Motor neuron (in vitro differentiated cells): ENCODE data around the gene CEP170. TPM values are rescaled to one million over a fixed set of nuclear protein-coding genes. Genes with fewer than 3 reads are reported as not detected.
A peak's percentile ranks its signal among the peaks of the same experiment; 100 is the strongest.
"Not testable (repeated sequence)": the region's sequence is repeated elsewhere in the genome, so short reads cannot be mapped to it uniquely, and the experiment has no call there.

ENCODE experiments used
- ATAC-seq, 8 experiments: fragments of 200-7000 bp; cut with Tn5 transposase; replicated peaks in 6 of 8; 2 replicates each; pipeline ENCODE4 v1.8.0; 2021; ENCODE audit warnings: mild to moderate bottlenecking in 8 of 8, moderate library complexity in 8 of 8
- H3K27ac ChIP-seq, 2 donors: fragments of 250-450 bp; sonication (Bioruptor Pico); 2 replicates each; pipeline ENCODE4 v1.9.0; 2021; ENCODE audit warnings: antibody characterized with exemption in 2 of 2, mild to moderate bottlenecking in 2 of 2, moderate library complexity in 1 of 2
- H3K4me1 ChIP-seq, 2 donors: fragments of 250-450 bp; sonication (Bioruptor Pico); replicated peaks in 1 of 2; 2 replicates each; pipeline ENCODE4 v1.6.1; 2021; ENCODE audit warnings: antibody characterized with exemption in 2 of 2, mild to moderate bottlenecking in 2 of 2, moderate library complexity in 1 of 2
- H3K4me3 ChIP-seq, 5 donors: fragments of 250-450 bp; sonication (Bioruptor Pico); 2 replicates each; pipeline ENCODE4 v1.9.0; 2021; ENCODE audit warnings: antibody characterized with exemption in 5 of 5, mild to moderate bottlenecking in 5 of 5, moderate library complexity in 4 of 5
- WGBS, 10 experiments: fragments of 450-650 bp; shearing (Covaris generic); methylation state at CpG; one replicate each; pipeline ENCODE4 v1.0.0; 2022; 5-methylcytosine and 5-hydroxymethylcytosine counted together
- in situ Hi-C, 9 experiments: fragments of 400-800 bp; cut with MboI; loops; one replicate each; pipeline ENCODE4 v1.15.0; 2021; ENCODE audit warnings: low sequenced_read_pairs in 9 of 9, low pct_unique_long_range_greater_than_20kb in 2 of 9; ENCODE audit not compliant: unreplicated experiment in 9 of 9
- total RNA-seq, 8 experiments: library from RNA; unstranded; fragments of 300-600 nt; gene quantifications; 2 replicates each; pipeline versions ENCODE4 v1.2.3 to v1.2.4, GENCODE V29; 2022

Gene CEP170
- total RNA-seq, 8 experiments from 2014 or later, result 60.0 to 296 (median 248) TPM

GRCh38 chr1:243213045-243213787 is 41.9 kb downstream of the CEP170 start:
- WGBS, 10 experiments, result 51 to 99% (median 91%) methylated on average over 2 to 4 of the region's 4 CpGs
- H3K27ac ChIP-seq, result no peak overlapping the region
- peak in 5 of 8 experiments; percentile 35 to 82 (median 67) for ATAC-seq
- no peak overlapping the region for H3K4me3 ChIP-seq
- peaks cover 3% of the 10 kb centered on the region in 2 donors for H3K4me1 ChIP-seq
- in situ Hi-C loops, result no loop called here

DNA sequence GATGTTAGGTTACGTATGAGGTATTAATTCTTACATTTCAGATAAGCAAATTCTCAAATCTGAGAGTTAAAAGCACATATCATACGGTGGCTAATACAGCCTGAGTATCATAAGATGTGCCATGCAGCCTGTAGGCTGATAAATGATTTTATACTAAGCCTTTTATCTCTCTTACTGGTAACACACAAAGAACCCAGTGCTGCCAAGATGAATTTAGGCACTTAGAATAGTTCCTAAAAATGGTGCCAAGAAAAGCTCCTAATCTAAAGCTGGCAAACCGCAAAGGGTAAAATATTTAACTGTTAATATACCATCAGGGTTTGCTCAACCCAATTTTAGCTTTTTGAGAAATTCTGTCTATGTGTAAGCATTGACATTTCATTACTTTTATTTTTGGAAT is 43.1 kb downstream of the CEP170 start:
- ATAC-seq, in situ Hi-C loops, H3K27ac ChIP-seq, H3K4me1 ChIP-seq, H3K4me3 ChIP-seq: not testable (repeated sequence)
- WGBS, 10 experiments, result 50 to 100% (median 88%) methylated on average over 1 to 2 of the region's 3 CpGs

- WGBS, 10 experiments, result 50 to 100% (median 71%) methylated on average over 1 to 3 of the region's 3 CpGs; no CpG with 5 or more reads in 3 of the 10 experiments
- H3K4me3 ChIP-seq, H3K27ac ChIP-seq, in situ Hi-C loops, H3K4me1 ChIP-seq: not testable (repeated sequence)
- peak; percentile 18 to 95 (median 86) for ATAC-seq
Observed at GRCh38 chr1:243205026-243205501, 50.0 kb downstream of the CEP170 start.

DNA sequence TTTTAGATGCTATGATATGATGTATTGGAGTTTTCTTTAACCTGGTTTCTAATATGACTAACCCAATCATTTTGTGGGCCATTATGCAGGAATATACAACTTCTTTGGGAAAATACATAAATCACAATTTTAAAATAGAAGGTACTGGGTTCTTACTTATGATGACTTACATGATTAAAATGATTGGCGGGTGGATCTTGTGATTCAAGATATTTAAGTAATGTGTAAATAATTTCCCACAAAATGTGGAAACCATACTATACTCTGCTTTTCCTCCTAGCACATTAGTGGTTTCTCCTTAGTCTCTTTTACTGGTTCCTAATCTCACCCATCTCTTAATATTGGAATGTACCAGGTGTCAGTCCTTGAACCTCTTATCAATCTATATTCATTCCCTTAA is 50.7 kb downstream of the CEP170 start:
- H3K27ac ChIP-seq, H3K4me3 ChIP-seq, ATAC-seq, in situ Hi-C loops, H3K4me1 ChIP-seq: not testable (repeated sequence)
- 57 to 100% (median 100%) methylated on average over 1 of the region's 1 CpG; no CpG with 5 or more reads in 5 of the 10 experiments for WGBS, 10 experiments

- H3K4me1 ChIP-seq, H3K27ac ChIP-seq, in situ Hi-C loops, H3K4me3 ChIP-seq: not testable (repeated sequence)
- peak in 1 of 8 experiments; percentile 53 for ATAC-seq
- WGBS, 10 experiments, result 60 to 100% (median 96%) methylated on average over 1 to 4 of the region's 4 CpGs; no CpG with 5 or more reads in 1 of the 10 experiments
Observed at GRCh38 chr1:243203196-243203595, 51.9 kb downstream of the CEP170 start.

DNA sequence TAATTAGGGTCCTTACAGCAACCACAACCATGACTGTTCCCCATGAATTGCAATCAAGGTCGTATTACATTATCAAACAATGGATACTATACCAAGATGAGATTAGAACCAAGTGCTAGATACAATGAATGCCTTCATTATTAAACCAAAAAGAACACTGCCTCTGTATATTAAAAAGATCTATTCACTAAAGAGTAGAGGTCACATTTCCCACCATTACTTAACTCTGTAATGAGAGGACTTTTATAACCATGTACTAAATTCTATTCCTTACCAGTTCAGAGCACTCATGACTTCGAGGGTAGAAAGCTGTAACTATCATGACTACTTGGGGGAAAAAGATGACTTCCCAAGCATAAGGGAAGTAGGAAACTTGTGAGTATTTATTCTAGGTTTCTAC is 53.8 kb downstream of the CEP170 start:
- H3K4me3 ChIP-seq, H3K4me1 ChIP-seq, in situ Hi-C loops, ATAC-seq, H3K27ac ChIP-seq: not testable (repeated sequence)
- WGBS, 10 experiments, result 80 to 100% (median 100%) methylated on average over 1 to 2 of the region's 2 CpGs; no CpG with 5 or more reads in 2 of the 10 experiments

DNA sequence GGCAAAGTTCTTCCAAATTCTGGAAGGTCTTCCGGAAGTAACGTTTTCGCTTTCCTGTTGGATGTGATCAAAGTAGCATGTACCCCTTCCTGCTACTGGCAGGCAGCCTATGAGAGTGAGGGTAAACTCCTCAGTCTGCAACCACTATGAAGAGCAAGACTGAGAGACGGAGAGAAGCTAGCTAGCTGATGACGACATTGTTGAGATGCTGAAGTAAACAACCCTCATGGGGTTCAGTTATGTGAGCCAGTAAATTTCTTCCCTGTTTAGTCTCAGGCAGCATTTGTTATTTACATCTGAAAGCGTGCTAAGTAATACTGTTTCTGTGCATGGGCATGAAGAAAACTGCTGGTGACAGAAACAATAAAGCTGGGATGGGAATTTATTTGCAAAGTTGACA is 57.6 kb downstream of the CEP170 start:
- no CpG with 5 or more reads among the region's 6 CpGs for WGBS, 10 experiments
- in situ Hi-C loops, H3K27ac ChIP-seq, H3K4me1 ChIP-seq, H3K4me3 ChIP-seq: not testable (repeated sequence)
- peak in 3 of 8 experiments; percentile 33 to 52 (median 47) for ATAC-seq

- WGBS, 10 experiments, result no CpG with 5 or more reads among the region's 2 CpGs
- H3K4me3 ChIP-seq, ATAC-seq, H3K27ac ChIP-seq, H3K4me1 ChIP-seq, in situ Hi-C loops: not testable (repeated sequence)
Observed at GRCh38 chr1:243193330-243193729, 61.8 kb downstream of the CEP170 start.

- H3K27ac ChIP-seq, H3K4me3 ChIP-seq, H3K4me1 ChIP-seq, in situ Hi-C loops, ATAC-seq: not testable (repeated sequence)
- 50 to 100% (median 96%) methylated on average over 1 to 8 of the region's 8 CpGs for WGBS, 10 experiments
Observed at GRCh38 chr1:243186201-243186995, 68.7 kb downstream of the CEP170 start.

GRCh38 chr1:243184787-243185186 is 70.3 kb downstream of the CEP170 start:
- H3K27ac ChIP-seq, H3K4me3 ChIP-seq, H3K4me1 ChIP-seq, in situ Hi-C loops, ATAC-seq: not testable (repeated sequence)
- WGBS, 10 experiments, result 83 to 100% (median 99%) methylated on average over 1 to 7 of the region's 7 CpGs; no CpG with 5 or more reads in 3 of the 10 experiments

GRCh38 chr1:243183661-243184060 is 71.4 kb downstream of the CEP170 start:
- H3K4me1 ChIP-seq, in situ Hi-C loops, ATAC-seq, H3K27ac ChIP-seq, H3K4me3 ChIP-seq: not testable (repeated sequence)

DNA sequence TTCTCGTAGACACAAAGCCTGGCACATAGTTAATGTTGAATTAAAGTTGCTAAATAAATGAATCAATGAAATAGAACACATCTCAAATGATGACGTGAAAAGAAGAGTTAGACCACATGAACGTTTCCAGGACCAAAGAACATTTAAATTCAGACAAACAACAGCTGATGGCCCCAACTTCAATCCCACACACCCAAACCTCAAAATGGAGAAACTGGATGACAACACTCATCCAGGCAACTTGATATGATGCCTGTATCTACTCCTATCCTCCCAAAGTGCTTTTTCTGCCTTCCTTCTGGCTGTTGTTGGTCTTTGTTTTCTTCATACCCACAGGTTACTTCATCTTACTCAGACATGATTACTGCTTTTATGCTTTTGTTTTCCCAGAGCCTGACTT is 71.9 kb downstream of the CEP170 start:
- H3K27ac ChIP-seq, ATAC-seq, H3K4me1 ChIP-seq, in situ Hi-C loops, H3K4me3 ChIP-seq: not testable (repeated sequence)
- WGBS, 10 experiments, result 100% methylated on average over 1 of the region's 3 CpGs; no CpG with 5 or more reads in 9 of the 10 experiments

GRCh38 chr1:243179720-243180119 is 75.4 kb downstream of the CEP170 start:
- no peak overlapping the region for H3K27ac ChIP-seq
- no peak for ATAC-seq
- 75 to 100% (median 87%) methylated on average over 2 to 7 of the region's 7 CpGs for WGBS, 10 experiments
- in situ Hi-C loops, result no loop called here
- H3K4me1 ChIP-seq, result peaks cover 0 to 2% of the 10 kb centered on the region in 2 donors
- no peak overlapping the region for H3K4me3 ChIP-seq
